Stimulated activated CD8-positive, alpha-beta memory T cell treated with anti-CD3 and anti-CD28 coated beads, Interleukin-15, amount 100 ng/mL, for 48 hours (primary cell): Measurements from ENCODE around the gene MAN2B2.
A peak's percentile ranks its signal among the peaks of the same experiment; 100 is the strongest.
"Not testable (repeated sequence)": the region's sequence is repeated elsewhere in the genome, so short reads cannot be mapped to it uniquely, and the experiment has no call there.

Experiments used
- DNase-seq, 2 donors: peaks; one replicate each; pipeline ENCODE4 v3.0.0-alpha.2; 2020; ENCODE audit warnings: low read depth in 2 of 2

Gene MAN2B2

DNA sequence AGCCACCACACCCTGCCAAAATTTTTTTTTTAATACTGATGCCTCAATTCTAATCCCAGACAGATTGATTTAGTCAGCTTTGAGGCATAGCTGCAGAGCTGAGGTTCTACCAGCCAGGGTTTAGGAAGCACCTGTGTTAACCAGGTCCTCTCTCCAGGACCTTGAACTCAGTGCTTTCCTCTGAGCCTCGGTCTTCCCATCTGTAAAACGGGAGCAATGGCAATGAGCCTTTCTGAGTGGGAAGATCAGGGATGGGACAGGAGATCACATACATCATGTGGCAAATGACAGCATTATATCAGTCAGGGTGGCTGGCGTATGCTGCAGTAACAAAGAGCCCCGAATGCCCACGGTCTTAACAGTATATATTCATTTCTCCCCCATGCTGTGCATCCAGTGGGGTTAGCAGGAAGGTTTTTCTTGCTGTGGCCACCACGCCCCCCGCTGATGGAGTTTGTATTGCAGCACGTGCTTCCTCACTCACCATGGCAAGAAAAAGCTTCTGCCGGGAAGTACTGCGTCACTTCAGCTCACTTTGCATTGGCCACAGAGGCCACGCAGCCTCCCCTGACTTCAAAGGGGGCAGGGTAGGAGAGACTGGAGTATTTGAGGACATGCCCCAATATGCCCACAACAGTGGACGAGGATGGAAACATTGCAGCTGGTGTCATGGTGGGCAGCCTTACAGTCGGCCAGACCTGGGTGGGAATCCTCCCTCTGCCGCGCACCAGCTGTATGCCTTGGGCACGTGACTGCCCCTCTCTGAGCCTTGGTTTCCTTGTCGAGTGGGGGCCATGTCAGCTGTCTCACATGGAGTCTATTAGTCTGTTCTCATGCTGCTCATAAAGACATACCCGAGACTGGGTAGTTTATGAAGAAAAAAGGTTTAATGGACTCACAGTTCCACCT is 41.4 kb downstream of the MAN2B2 start:
- DNase-seq, result no peak

GRCh38 chr4:6617246-6617645 is 42.3 kb downstream of the MAN2B2 start:
- DNase-seq, result no peak

- no peak for DNase-seq
These were observed 43.6 kb downstream of the MAN2B2 start for GRCh38 chr4:6618386-6619115.

DNA sequence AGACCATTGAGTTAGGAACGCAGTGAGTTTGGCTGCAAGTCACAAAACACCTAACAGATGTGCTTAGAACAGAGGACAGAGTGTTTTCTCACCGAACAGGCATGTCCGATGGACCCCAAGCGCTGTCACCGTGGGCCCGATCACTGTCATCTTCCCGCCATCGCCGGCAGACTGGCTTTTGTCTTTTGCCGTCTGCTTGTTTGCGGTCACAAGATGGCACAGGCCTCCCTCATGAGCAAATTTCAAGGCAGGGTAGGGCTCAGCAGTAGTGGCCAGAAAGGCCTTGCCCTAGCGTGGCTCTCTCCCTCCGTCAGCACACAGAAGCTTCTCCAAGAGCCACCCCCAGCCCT is 44.1 kb downstream of the MAN2B2 start:
- DNase-seq, result no peak

- DNase-seq, result no peak
These were observed 44.7 kb downstream of the MAN2B2 start for GRCh38 chr4:6619466-6620255.

- DNase-seq, result no peak
These were observed 45.3 kb downstream of the MAN2B2 start for GRCh38 chr4:6620296-6620695.

DNA sequence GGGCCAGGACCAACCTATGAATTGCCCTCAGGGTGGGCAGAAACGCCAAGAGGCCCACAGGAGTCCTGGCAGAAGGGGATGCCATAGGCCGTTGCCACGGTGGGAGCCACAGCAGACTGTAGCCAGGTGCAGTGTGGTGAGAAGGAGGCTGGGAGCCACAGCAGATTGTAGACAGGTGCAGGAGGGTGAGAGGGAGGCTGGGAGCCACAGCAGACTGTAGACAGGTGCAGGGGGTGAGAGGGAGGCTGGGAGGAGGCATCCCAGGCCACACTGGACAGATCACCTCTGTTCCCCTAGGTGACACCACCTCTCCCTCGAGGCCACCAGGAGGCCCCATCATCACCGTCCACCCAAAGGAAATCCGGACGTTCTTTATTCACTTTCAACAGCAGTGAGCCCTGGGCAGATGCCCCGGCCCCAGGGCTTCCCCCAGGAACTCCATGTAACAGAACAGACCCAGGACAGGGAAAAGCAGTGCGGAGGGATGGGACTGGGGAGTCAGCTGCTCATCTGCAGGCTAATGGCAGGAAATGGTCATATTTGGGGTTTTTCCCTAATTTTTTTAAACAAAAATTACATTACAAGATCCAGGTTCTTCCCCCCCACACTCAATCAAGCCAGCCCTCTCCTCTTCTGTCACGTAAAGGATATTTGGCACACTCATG is 46.0 kb downstream of the MAN2B2 start:
- DNase-seq, result no peak

GRCh38 chr4:6621556-6621927 is 46.6 kb downstream of the MAN2B2 start:
- DNase-seq, result no peak

GRCh38 chr4:6622744-6623143 is 47.8 kb downstream of the MAN2B2 start:
- no peak for DNase-seq

DNA sequence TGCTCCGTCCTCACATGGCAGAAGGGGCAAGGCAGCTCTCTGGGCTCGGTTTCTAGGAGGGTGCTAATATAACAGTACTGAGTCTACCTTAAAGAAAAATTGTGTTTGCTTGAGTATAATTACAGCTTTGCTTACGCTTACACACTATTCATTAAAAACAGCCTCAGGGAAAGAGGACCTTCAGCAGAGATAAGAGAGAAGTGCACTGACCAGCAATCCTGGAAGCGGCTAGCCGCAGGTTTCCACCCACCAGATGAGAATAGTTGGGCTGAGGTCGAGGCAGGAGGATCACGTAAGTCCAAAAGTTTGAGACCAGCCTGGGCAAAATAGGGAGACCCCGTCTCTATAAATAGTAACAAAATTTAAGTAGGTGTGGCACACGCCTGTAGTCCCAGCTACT is 50.3 kb downstream of the MAN2B2 start:
- no peak for DNase-seq

DNA sequence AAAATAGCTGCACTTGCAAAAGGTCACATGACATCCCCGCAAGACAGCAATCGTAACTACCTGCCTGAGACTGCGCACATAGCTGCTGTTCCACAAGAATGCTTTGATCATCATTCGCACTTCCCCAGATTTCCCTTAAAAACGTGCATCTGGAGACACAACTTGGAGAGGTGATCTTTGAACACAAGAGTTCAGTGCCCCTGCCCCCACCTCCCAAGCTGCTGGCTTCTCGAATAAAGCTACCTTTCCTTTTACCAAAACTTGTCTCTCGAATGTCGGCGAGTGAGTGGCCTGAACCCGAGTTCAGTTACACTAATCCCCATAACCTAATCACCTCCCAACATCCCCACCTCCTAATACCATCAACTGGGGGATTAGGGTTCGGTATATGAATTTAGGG is 51.1 kb downstream of the MAN2B2 start:
- DNase-seq, result no peak

- DNase-seq, result no peak
These were observed 52.8 kb downstream of the MAN2B2 start for GRCh38 chr4:6627832-6628231.

- DNase-seq, result not testable (repeated sequence)
These were observed 53.5 kb downstream of the MAN2B2 start for GRCh38 chr4:6628484-6628883.

- DNase-seq, result no peak
These were observed 57.1 kb downstream of the MAN2B2 start for GRCh38 chr4:6632125-6632524.

GRCh38 chr4:6633091-6633906 is 58.3 kb downstream of the MAN2B2 start:
- no peak for DNase-seq

GRCh38 chr4:6634746-6635145 is 59.8 kb downstream of the MAN2B2 start:
- DNase-seq, result no peak

DNA sequence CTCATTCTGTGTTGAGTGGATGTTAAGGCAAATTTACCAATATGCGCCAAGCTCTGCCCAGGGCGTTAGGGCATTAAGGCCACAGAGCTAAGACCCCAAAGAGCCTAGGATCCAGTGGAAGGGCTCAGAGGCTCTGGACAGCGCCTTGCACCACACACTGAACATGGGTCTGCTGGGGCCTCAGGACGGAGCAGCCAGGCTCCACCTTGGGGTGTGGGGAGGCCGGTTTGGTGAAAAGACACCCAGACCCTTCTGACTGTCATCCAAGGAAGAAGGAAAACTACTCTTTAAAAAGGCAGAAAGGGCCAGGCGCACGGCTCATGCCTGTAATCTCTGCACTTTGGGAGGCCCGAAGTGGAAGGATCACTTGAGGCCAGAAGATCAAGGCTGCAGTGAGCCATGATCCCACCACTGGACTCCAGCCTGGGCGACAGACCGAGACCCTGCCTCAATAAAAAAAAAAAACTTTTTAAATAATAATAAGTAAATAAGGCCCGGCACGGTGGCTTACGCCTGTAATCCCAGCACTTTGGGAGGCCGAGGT is 64.2 kb downstream of the MAN2B2 start:
- no peak for DNase-seq

DNA sequence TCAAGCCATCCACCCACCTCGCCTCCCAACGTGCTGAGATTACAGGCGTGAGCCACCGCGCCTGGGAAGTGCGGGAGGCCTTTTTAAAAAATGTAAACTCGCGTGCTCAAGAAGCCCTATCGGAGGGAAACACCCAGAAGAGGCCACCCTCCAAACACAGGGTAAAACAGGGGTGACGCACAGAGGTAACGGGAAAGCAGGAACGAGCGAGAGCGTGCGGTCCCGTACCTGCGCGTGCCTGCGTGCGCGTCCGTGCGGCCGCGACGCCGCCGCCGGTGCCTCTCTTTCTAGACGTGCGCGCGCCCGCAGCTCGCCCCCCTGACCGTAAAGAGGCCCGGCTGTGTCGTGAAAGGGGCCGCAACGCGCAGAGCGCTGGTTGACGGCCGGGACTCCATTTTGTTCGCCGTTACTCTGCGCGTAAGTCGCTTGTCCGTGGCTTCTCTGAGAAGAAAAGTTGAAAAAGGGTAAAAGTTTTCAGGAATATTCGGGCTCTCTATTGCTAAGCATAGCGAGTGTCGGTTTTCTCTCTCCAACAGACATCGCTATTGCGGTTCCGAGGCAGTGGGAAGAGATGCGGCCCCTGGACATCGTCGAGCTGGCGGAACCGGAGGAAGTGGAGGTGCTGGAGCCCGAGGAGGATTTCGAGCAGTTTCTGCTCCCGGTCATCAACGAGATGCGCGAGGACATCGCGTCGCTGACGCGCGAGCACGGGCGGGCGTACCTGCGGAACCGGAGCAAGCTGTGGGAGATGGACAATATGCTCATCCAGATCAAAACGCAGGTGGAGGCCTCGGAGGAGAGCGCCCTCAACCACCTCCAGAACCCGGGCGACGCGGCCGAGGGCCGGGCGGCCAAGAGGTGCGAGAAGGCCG is 65.5 kb downstream of the MAN2B2 start, which contains the start of gene MRFAP1:
Gene MRFAP1, plus strand, starts transcription at position 394 of the 872 bp plus-strand sequence. Its CDS starts 178 bp downstream, at position 572.
- peak; percentile 89 to 94 for DNase-seq

- DNase-seq, result peak in 1 of 2 donors; percentile 26
These were observed 66.4 kb downstream of the MAN2B2 start for GRCh38 chr4:6641164-6641970.
